HepG2 (cell line): ENCODE results near the gene C14orf93. TPM values are rescaled to one million over a fixed set of nuclear protein-coding genes. Genes with fewer than 3 reads are reported as not detected.

Source experiments
- ADNP ChIP-seq: sonication (generic); formaldehyde crosslinking; IDR thresholded peaks from 2 replicates; pipeline ENCODE4 v1.4.0; 2020; ENCODE audit warnings: missing genetic modification reagents
- E2F5 ChIP-seq: sonication (generic); formaldehyde crosslinking; conservative IDR thresholded peaks from 2 replicates; pipeline ENCODE4 v1.4.0; 2020; ENCODE audit warnings: missing genetic modification reagents
- HNRNPH1 ChIP-seq: fragments of 200-400 bp; formaldehyde crosslinking; optimal IDR thresholded peaks from 2 replicates; pipeline ENCODE3; 2017; ENCODE audit warnings: mild to moderate bottlenecking, low read depth, low read length
- MXI1 ChIP-seq: IDR thresholded peaks from 3 replicates; pipeline ENCODE4 v1.6.1; 2012; ENCODE audit warnings: low read depth, low read length, inconsistent platforms, borderline replicate concordance
- ZNF10 ChIP-seq: sonication (generic); formaldehyde crosslinking; IDR thresholded peaks from 2 replicates; pipeline ENCODE4 v1.4.0; 2020; ENCODE audit warnings: mild to moderate bottlenecking, low read depth, missing genetic modification reagents, borderline replicate concordance
- ZNF207 ChIP-seq: fragments of 450-650 bp; IDR thresholded peaks from 2 replicates; pipeline ENCODE4 v1.6.1; 2016; ENCODE audit warnings: antibody characterized with exemption, borderline replicate concordance
- ZNF260 ChIP-seq: sonication (generic); formaldehyde crosslinking; IDR thresholded peaks from 2 replicates; pipeline ENCODE4 v1.4.0; 2020; ENCODE audit warnings: missing genetic modification reagents, low read depth, mild to moderate bottlenecking, borderline replicate concordance
- ZNF318 ChIP-seq: sonication (generic); formaldehyde crosslinking; IDR thresholded peaks from 2 replicates; pipeline ENCODE4 v1.4.0; 2020; ENCODE audit warnings: mild to moderate bottlenecking, missing genetic modification reagents
- ZNF44 ChIP-seq: sonication (generic); formaldehyde crosslinking; IDR thresholded peaks from 2 replicates; pipeline ENCODE4 v1.5.1; 2020; ENCODE audit warnings: mild to moderate bottlenecking, missing genetic modification reagents
- ZNF773 ChIP-seq: sonication (generic); formaldehyde crosslinking; IDR thresholded peaks from 2 replicates; pipeline ENCODE4 v1.4.0; 2020; ENCODE audit warnings: missing genetic modification reagents, borderline replicate concordance
- ZNF891 ChIP-seq: sonication (generic); formaldehyde crosslinking; IDR thresholded peaks from 2 replicates; pipeline ENCODE4 v1.5.0; 2020; ENCODE audit warnings: mild to moderate bottlenecking, missing genetic modification reagents
- polyA plus RNA-seq, 8 experiments: library from polyadenylated mRNA; depleted of rRNA in 3 of 8; stranded (reverse) in 7 of 8; unstranded in 1 of 8; fragments of >200 nt; fragmentation: Illumina TruSeq in 4 of 8; extraction: Trizol in 4 of 8; gene quantifications; 2 replicates each; pipeline versions ENCODE4 v1.2.1 to v1.2.3, GENCODE V29; 2011 to 2016; ENCODE audit warnings: low read depth in 4 of 8, missing spikeins in 1 of 8, mixed read lengths in 1 of 8; ENCODE audit not compliant: insufficient read depth in 1 of 8
- total RNA-seq, 5 experiments: library from RNA; depleted of rRNA; stranded (reverse); fragments of >200 nt; fragmentation: Illumina TruSeq; extraction: Trizol; gene quantifications; 2 replicates each; pipeline ENCODE4 v1.2.3, GENCODE V29; 2016; ENCODE audit warnings: low read depth in 1 of 5
- TF ChIP-seq, protein P1 (sequence below): sonication (generic); formaldehyde crosslinking; conservative IDR thresholded peaks from 2 replicates; pipeline ENCODE4 v1.4.0; 2020; ENCODE audit warnings: mild to moderate bottlenecking, missing genetic modification reagents, moderate library complexity
- TF ChIP-seq, protein P2 (sequence below): sonication (generic); formaldehyde crosslinking; IDR thresholded peaks from 2 replicates; pipeline ENCODE4 v1.5.0; 2020; ENCODE audit warnings: mild to moderate bottlenecking, missing genetic modification reagents

The C14orf93 gene
- total and polyA plus RNA-seq, 2 of the 13 experiments (the other 11 are each of a cell fraction or from before 2014, with no cell fraction given): 11.4 to 22.5 TPM

GRCh38 chr14:23009939-23010726, at the start of gene C14orf93 (continued):
- 0 out of 2 replicates have a peak, but pooled peaks have one; percentile 49 for TF ChIP-seq ZNF318 (CRISPR knock-in tag)
- TF ChIP-seq ZNF773 (CRISPR knock-in tag): no peak
- TF ChIP-seq ADNP (CRISPR knock-in tag): no peak
- no peak for TF ChIP-seq ZNF260 (CRISPR knock-in tag)
- TF ChIP-seq MXI1: peak; percentile 95
- no peak for TF ChIP-seq E2F5 (CRISPR knock-in tag)
- peak; percentile 66 for TF ChIP-seq HNRNPH1
- no peak for TF ChIP-seq ZNF891 (CRISPR knock-in tag)
- TF ChIP-seq ZNF44 (CRISPR knock-in tag): no peak; the same call in 1 of the 2 replicates
- TF ChIP-seq ZNF10 (CRISPR knock-in tag): no peak
- TF ChIP-seq, protein P1, sequence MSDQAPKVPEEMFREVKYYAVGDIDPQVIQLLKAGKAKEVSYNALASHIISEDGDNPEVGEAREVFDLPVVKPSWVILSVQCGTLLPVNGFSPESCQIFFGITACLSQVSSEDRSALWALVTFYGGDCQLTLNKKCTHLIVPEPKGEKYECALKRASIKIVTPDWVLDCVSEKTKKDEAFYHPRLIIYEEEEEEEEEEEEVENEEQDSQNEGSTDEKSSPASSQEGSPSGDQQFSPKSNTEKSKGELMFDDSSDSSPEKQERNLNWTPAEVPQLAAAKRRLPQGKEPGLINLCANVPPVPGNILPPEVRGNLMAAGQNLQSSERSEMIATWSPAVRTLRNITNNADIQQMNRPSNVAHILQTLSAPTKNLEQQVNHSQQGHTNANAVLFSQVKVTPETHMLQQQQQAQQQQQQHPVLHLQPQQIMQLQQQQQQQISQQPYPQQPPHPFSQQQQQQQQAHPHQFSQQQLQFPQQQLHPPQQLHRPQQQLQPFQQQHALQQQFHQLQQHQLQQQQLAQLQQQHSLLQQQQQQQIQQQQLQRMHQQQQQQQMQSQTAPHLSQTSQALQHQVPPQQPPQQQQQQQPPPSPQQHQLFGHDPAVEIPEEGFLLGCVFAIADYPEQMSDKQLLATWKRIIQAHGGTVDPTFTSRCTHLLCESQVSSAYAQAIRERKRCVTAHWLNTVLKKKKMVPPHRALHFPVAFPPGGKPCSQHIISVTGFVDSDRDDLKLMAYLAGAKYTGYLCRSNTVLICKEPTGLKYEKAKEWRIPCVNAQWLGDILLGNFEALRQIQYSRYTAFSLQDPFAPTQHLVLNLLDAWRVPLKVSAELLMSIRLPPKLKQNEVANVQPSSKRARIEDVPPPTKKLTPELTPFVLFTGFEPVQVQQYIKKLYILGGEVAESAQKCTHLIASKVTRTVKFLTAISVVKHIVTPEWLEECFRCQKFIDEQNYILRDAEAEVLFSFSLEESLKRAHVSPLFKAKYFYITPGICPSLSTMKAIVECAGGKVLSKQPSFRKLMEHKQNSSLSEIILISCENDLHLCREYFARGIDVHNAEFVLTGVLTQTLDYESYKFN: no peak; the same call in 1 of the 2 replicates
- TF ChIP-seq, protein P2, sequence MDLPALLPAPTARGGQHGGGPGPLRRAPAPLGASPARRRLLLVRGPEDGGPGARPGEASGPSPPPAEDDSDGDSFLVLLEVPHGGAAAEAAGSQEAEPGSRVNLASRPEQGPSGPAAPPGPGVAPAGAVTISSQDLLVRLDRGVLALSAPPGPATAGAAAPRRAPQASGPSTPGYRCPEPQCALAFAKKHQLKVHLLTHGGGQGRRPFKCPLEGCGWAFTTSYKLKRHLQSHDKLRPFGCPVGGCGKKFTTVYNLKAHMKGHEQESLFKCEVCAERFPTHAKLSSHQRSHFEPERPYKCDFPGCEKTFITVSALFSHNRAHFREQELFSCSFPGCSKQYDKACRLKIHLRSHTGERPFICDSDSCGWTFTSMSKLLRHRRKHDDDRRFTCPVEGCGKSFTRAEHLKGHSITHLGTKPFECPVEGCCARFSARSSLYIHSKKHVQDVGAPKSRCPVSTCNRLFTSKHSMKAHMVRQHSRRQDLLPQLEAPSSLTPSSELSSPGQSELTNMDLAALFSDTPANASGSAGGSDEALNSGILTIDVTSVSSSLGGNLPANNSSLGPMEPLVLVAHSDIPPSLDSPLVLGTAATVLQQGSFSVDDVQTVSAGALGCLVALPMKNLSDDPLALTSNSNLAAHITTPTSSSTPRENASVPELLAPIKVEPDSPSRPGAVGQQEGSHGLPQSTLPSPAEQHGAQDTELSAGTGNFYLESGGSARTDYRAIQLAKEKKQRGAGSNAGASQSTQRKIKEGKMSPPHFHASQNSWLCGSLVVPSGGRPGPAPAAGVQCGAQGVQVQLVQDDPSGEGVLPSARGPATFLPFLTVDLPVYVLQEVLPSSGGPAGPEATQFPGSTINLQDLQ: no peak
- no peak for TF ChIP-seq ZNF207
